K562 (cell line): ENCODE data around the gene TJP3. TPM values are rescaled to one million over a fixed set of nuclear protein-coding genes. Genes with fewer than 3 reads are reported as not detected.

Experiments
- DEAF1 ChIP-seq: fragments of 450-650 bp; formaldehyde crosslinking; IDR thresholded peaks from 2 replicates; pipeline ENCODE4 v1.4.0; 2020; ENCODE audit warnings: mild to moderate bottlenecking, moderate library complexity
- FOXA3 ChIP-seq, 2 experiments: fragments of 450-650 bp in 1 of 2; sonication (generic) in 1 of 2; formaldehyde crosslinking; IDR thresholded peaks in 1 of 2; conservative IDR thresholded peaks in 1 of 2; 2 replicates each; pipeline versions ENCODE4 v1.4.0 to v1.8.0; 2020 to 2022; ENCODE audit warnings: mild to moderate bottlenecking in 2 of 2, missing genetic modification reagents in 1 of 2
- FOXP4 ChIP-seq: sonication (generic); formaldehyde crosslinking; IDR thresholded peaks from 2 replicates; pipeline ENCODE4 v1.8.0; 2022; ENCODE audit warnings: mild to moderate bottlenecking, missing genetic modification reagents, borderline replicate concordance
- HNRNPLL ChIP-seq: fragments of 200-400 bp; formaldehyde crosslinking; IDR thresholded peaks from 2 replicates; pipeline ENCODE4 v1.6.1; 2017; ENCODE audit warnings: low read length, low read depth, mild to moderate bottlenecking; ENCODE audit not compliant: poor library complexity, severe bottlenecking
- POLR3A ChIP-seq: IDR thresholded peaks from 2 replicates; pipeline ENCODE4 v1.6.1; 2011; ENCODE audit warnings: borderline replicate concordance, mild to moderate bottlenecking, moderate library complexity; ENCODE audit not compliant: insufficient read length, insufficient read depth; ENCODE audit errors: extremely low read depth
- PTTG1 ChIP-seq: fragments of 450-650 bp; IDR thresholded peaks from 2 replicates; pipeline ENCODE4 v1.6.1; 2016; ENCODE audit warnings: low read depth, mild to moderate bottlenecking, missing genetic modification characterization, missing compliant biosample characterization
- SFPQ ChIP-seq: fragments of 200-400 bp; formaldehyde crosslinking; IDR thresholded peaks from 2 replicates; pipeline ENCODE4 v1.6.1; 2017; ENCODE audit warnings: mild to moderate bottlenecking, low read depth, low read length, moderate library complexity
- ZBTB26 ChIP-seq: fragments of 450-650 bp; formaldehyde crosslinking; IDR thresholded peaks from 2 replicates; pipeline ENCODE4 v1.4.0; 2022; ENCODE audit warnings: missing genetic modification characterization
- ZC3H11A ChIP-seq: IDR thresholded peaks from 2 replicates; pipeline ENCODE4 v1.6.1; 2012; ENCODE audit warnings: low read depth, low read length, improper control_type of control experiment
- ZFX ChIP-seq: sonication (generic); formaldehyde crosslinking; IDR thresholded peaks from 2 replicates; pipeline ENCODE4 v1.8.0; 2022; ENCODE audit warnings: mild to moderate bottlenecking, missing genetic modification reagents, moderate library complexity
- ZNF146 ChIP-seq: IDR thresholded peaks from one replicate; pipeline ENCODE4 v1.6.1; 2018; ENCODE audit warnings: missing compliant biosample characterization; ENCODE audit not compliant: unreplicated experiment
- ZNF280A ChIP-seq: fragments of 450-650 bp; IDR thresholded peaks from 2 replicates; pipeline ENCODE4 v1.6.1; 2018; ENCODE audit warnings: mild to moderate bottlenecking, low read depth; ENCODE audit not compliant: partially characterized antibody
- ZNF507 ChIP-seq: conservative IDR thresholded peaks from 2 replicates; pipeline ENCODE4 v1.6.1; 2017; ENCODE audit warnings: missing genetic modification characterization, missing compliant biosample characterization
- ZNF57 ChIP-seq: fragments of 450-650 bp; formaldehyde crosslinking; IDR thresholded peaks from 2 replicates; pipeline ENCODE4 v1.4.0; 2020; ENCODE audit warnings: mild to moderate bottlenecking, moderate library complexity
- polyA plus RNA-seq, 8 experiments: library from polyadenylated mRNA; depleted of rRNA in 4 of 8; stranded (reverse) in 5 of 8; unstranded in 3 of 8; fragments of >200 nt; fragmentation: Nextera tagmentation in 2 of 8; fragmentation: Illumina TruSeq in 1 of 8; extraction: Ambion mirVana in 2 of 8; extraction: Trizol in 1 of 8; gene quantifications; 2 replicates each; pipeline versions ENCODE4 v1.2.1 to v1.2.3, GENCODE V29; 2011 to 2014; ENCODE audit warnings: inconsistent platforms in 1 of 8, missing spikeins in 1 of 8
- total RNA-seq, 7 experiments: library from RNA; depleted of rRNA in 6 of 7; stranded (reverse); fragments of >200 nt in 6 of 7; fragmentation: Illumina TruSeq in 2 of 7; extraction: Trizol in 2 of 7; gene quantifications; 2 replicates each; pipeline versions ENCODE4 v1.2.1 to v1.2.3, GENCODE V29; 2011 to 2021; ENCODE audit warnings: low replicate concordance in 1 of 7

The TJP3 gene
- total and polyA plus RNA-seq, 9 of the 15 experiments (the other 6 are each of a cell fraction or from before 2014, with no cell fraction given): 0.11 to 2.4 (median 0.57) TPM; not detected in 1

GRCh38 chr19:3721131-3721886 is 13.1 kb downstream of the TJP3 start (continued):
- TF ChIP-seq ZNF280A (no peak), ZNF57 (CRISPR knock-in tag) (no peak), ZFX (CRISPR knock-in tag) (peak; percentile 19; the same call in 1 of the 2 replicates), FOXA3 (CRISPR knock-in tag; conservative IDR thresholded peaks at IDR 0.05 in 1 of 2, IDR thresholded peaks at IDR 0.05 in 1 of 2) (peak in 1 of 2 experiments; percentile 59; a peak in 2 of 4 replicates), ZC3H11A (no peak), FOXP4 (CRISPR knock-in tag) (no peak), ZBTB26 (CRISPR knock-in tag) (no peak), ZNF146 (CRISPR knock-in tag) (no peak), POLR3A (no peak), HNRNPLL (peak; percentile 57), SFPQ (no peak), PTTG1 (tag) (no peak), DEAF1 (no peak), ZNF507 (tag) (no peak)
